ENCODE data around the gene ARL13A. TPM values are rescaled to one million over a fixed set of nuclear protein-coding genes. Genes with fewer than 3 reads are reported as not detected.
A peak's percentile ranks its signal among the peaks of the same experiment; 100 is the strongest.
"Not testable (repeated sequence)": the region's sequence is repeated elsewhere in the genome, so short reads cannot be mapped to it uniquely, and the experiment has no call there.

Gene ARL13A
- total RNA-seq, 6 experiments from 2014 or later: not detected

DNA sequence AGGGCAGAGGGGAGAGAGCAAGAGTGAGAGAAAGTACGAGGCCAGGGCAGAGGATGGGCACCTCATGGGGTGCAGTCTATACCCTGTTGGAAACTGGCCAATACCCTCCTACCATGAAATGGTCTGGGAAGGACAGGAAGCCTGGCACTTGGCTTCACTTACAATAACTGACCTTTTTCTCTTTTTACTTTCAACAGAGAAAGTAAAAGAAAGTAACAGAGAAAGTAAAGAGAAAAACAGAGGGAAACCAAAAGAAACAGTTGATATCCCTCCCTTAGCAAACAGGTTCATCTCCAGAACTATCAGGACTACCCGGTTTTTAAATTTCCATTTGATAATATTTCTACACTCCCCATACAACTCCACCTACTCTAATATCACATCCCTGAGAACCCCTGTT, 20.6 kb downstream of the ARL13A start:
- DNase-seq: no peak
- Mint-ChIP-seq H3K4me3 (no peak overlapping the region), H3K4me1 (ENCODE audit: low read depth) (peaks cover 14% of the 10 kb centered on the region), H3K27me3 (ENCODE audit: insufficient read depth) (peaks cover 2% of the 10 kb centered on the region; the same call in 1 of the 2 replicates), H3K9me3 (0 out of 2 replicates have a peak, but pooled peaks cover 1% of the 10 kb centered on the region), H3K27ac (no peak overlapping the region), H3K36me3 (ENCODE audit: low read depth) (peaks cover 3% of the 10 kb centered on the region; the same call in 1 of the 2 replicates)
- TF ChIP-seq, protein P1, sequence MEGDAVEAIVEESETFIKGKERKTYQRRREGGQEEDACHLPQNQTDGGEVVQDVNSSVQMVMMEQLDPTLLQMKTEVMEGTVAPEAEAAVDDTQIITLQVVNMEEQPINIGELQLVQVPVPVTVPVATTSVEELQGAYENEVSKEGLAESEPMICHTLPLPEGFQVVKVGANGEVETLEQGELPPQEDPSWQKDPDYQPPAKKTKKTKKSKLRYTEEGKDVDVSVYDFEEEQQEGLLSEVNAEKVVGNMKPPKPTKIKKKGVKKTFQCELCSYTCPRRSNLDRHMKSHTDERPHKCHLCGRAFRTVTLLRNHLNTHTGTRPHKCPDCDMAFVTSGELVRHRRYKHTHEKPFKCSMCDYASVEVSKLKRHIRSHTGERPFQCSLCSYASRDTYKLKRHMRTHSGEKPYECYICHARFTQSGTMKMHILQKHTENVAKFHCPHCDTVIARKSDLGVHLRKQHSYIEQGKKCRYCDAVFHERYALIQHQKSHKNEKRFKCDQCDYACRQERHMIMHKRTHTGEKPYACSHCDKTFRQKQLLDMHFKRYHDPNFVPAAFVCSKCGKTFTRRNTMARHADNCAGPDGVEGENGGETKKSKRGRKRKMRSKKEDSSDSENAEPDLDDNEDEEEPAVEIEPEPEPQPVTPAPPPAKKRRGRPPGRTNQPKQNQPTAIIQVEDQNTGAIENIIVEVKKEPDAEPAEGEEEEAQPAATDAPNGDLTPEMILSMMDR (IDR thresholded peaks at IDR 0.05): no peak

DNA sequence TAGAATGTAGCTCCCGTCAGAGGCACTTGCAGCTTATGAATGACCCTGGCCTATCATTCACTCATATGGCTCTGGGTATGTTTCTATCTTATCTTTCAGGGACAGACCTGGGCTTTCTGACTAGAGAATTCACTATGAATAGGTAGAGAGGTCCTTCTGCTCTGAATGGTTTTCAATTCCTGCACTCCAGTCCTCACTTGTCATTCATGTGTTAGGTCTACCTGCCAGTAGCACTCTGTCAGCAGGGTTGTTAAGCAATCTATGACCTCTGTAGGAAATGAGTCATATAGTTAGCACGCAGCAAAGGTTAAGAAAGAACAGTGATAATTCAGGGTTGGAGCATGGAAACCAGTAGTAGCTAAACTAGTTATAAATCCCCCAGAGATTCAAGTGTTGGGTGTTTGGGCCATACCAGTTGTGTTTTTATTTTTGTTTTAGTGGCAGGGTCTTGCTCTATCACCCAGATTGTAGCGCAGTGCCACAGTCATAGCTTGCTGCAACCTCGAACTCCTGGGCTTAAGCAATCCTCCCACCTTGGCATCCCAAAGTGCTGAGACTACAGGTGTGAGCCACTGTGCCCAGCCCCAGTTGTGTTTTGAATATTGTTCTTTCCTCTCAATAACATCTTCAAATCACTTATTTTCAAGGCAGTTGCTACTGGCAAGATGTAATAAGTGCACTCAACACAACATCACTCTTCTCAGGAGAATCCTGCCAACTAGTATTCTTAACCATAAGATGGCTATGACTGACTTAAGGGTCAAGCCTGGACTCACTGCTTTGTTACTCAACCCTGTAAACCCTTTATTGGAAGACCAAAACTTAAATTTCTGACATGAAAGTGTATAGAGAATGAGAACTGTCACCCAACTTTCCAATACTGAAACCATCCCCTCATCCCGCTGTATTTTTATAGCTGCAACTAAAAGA, 25.1 kb downstream of the ARL13A start:
- DNase-seq: peak; percentile 23
- Mint-ChIP-seq H3K4me1 (ENCODE audit: low read depth) (peaks cover 28% of the 10 kb centered on the region), H3K27ac (peak overlapping the region; percentile 94), H3K4me3 (peak overlapping the region; percentile 66), H3K27me3 (ENCODE audit: insufficient read depth) (no peaks in the 10 kb centered on the region), H3K36me3 (ENCODE audit: low read depth) (peaks cover 16% of the 10 kb centered on the region), H3K9me3 (peaks cover 15% of the 10 kb centered on the region)
- TF ChIP-seq, protein P1 (IDR thresholded peaks at IDR 0.05): no peak

DNA sequence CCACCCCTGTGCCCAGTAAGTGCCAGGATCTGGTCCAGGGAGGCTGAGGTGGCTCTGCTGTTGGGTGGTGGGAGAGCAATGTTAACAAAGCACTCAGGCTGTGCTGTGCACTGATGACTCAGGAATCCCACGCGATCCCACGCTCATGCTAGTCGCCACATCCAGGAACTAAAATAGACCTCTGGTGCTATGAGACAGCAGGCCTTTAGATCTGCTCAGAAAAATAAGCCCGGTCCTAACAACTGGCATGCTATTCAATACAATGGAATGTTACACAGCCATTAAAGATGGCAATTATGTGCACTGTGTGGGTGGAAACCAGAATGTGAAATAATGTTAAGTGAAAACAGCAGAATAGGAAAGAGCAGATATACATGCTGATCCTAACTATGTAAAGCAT, 26.0 kb downstream of the ARL13A start:
- Mint-ChIP-seq H3K4me3 (peak overlapping the region; percentile 66), H3K36me3 (ENCODE audit: low read depth) (peaks cover 16% of the 10 kb centered on the region), H3K27ac (peak overlapping the region; percentile 94), H3K27me3 (ENCODE audit: insufficient read depth) (no peaks in the 10 kb centered on the region), H3K9me3 (peaks cover 15% of the 10 kb centered on the region), H3K4me1 (ENCODE audit: low read depth) (peaks cover 28% of the 10 kb centered on the region)
- DNase-seq: peak; percentile 88
- TF ChIP-seq, protein P1 (IDR thresholded peaks at IDR 0.05): no peak

DNA sequence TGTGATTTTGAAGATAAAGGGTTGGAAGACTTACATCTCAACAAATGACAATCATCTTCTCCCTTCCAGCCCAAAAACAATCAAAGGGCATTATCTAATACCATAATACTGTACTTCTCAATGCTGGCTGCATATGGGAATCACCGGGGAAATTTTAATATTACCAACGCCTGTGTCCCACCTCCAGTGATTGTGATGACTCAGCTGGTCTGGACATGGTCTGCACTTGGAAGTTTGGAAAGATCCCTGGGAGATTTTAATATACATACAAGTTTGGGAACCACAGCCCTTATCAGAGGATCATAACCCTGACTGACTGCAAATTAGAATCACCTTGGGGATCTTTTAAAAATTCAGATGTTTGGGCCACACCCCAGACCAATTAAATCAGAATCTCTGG, 29.9 kb downstream of the ARL13A start:
- no peak for DNase-seq
- Mint-ChIP-seq H3K4me3 (no peak overlapping the region), H3K27ac (no peak overlapping the region), H3K4me1 (ENCODE audit: low read depth) (peaks cover 22% of the 10 kb centered on the region), H3K36me3 (ENCODE audit: low read depth) (peaks cover 16% of the 10 kb centered on the region), H3K27me3 (ENCODE audit: insufficient read depth) (no peaks in the 10 kb centered on the region), H3K9me3 (peaks cover 15% of the 10 kb centered on the region)
- TF ChIP-seq, protein P1 (IDR thresholded peaks at IDR 0.05): no peak

DNA sequence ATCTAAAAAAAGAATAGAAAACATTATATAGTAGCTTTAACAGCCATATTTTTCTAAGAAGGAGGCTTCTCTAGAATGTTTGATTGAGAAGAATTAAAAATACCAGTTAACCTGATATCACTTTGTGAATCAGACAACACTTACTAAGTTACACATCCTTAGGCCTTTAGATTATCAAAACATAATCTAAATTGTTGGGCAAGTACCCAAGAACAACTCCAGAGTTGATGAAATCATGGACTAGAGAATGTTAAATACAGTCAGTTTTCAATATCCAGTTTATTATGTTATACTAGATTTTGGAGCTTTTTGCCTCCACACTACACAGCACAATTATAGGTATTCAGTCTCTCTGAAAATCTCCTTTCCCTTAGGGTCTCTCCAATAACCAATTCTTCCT, 39.6 kb downstream of the ARL13A start:
- Mint-ChIP-seq H3K27ac (no peak overlapping the region), H3K36me3 (ENCODE audit: low read depth) (peaks cover 5% of the 10 kb centered on the region), H3K9me3 (no peaks in the 10 kb centered on the region), H3K4me3 (no peak overlapping the region), H3K27me3 (ENCODE audit: insufficient read depth) (no peaks in the 10 kb centered on the region), H3K4me1 (ENCODE audit: low read depth) (peaks cover 11% of the 10 kb centered on the region)
- TF ChIP-seq, protein P1 (IDR thresholded peaks at IDR 0.05): no peak
- peak; percentile 7 for DNase-seq

DNA sequence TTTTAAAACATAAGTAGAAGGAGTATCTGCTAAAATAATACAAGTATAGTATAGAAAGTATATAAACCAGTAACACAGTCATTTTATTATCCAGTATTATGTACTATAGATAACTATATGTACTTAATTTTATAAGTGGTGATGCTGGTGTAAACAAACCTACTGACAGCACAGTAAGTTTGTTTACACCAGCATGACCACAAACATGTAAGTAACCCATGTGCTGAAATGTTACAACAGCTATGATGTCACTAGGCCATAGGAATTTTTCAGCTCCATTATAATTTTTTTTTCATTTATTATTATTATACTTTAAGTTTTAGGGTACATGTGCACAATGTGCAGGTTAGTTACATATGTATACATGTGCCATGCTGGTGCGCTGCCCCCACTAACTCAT, 42.5 kb downstream of the ARL13A start:
- peaks cover 11% of the 10 kb centered on the region for H3K4me1 Mint-ChIP-seq (ENCODE audit: low read depth)
- not testable (repeated sequence) for H3K9me3 Mint-ChIP-seq; DNase-seq; H3K27me3 Mint-ChIP-seq (ENCODE audit: insufficient read depth); H3K4me3 Mint-ChIP-seq; H3K36me3 Mint-ChIP-seq (ENCODE audit: low read depth); H3K27ac Mint-ChIP-seq
